Measurements from ENCODE around the gene PHB1. TPM values are rescaled to one million over a fixed set of nuclear protein-coding genes. Genes with fewer than 3 reads are reported as not detected.

PHB1 gene
- total and polyA plus RNA-seq, 2 of the 8 experiments (the other 6 are each of a cell fraction or from before 2014, with no cell fraction given), result 386 to 597 TPM

DNA sequence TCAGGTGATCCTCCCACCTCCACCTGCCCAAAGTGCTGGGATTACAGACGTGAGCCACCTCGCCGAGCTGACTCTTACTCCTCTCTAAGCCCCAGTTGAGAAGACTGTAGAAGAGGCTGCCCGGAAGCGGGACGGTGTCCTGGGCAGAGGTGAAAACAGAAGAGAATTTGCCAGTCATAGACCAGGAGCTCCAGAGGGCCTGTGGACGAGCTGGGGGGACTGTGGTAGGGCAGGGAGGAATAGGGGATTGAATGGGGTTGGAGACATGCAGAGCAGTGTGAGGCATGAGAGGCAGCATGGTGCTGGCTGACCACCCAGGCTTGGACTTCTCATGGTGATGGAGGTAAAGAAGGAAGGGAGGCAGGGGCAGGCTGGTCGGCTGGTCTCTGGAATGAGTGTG, 17.1 kb upstream of the PHB1 start:
- H3K9ac ChIP-seq (replicated peaks in 1 of 4; ENCODE audit: extremely low read depth in 1 of 4, low read depth in 3 of 4, low read length in 3 of 4), result no peak overlapping the region
- CTCF ChIA-PET (ENCODE audit: partially characterized antibody), result interaction anchor here (0.6 to 10.4 kb wide), 8 partner anchors 8 to 565 kb away, joined by 3 to 146 read pairs (median 4); no protein-coding TSS in a partner anchor

More for the DNA sequence above, 17.1 kb upstream of the PHB1 start:
- no peaks in the 10 kb centered on the region for H3K23me2 ChIP-seq (ENCODE audit: low read depth, low read length)
- H4K91ac ChIP-seq (replicated peaks; ENCODE audit: insufficient read length, low read length), result no peak overlapping the region
- H3K14ac ChIP-seq (ENCODE audit: insufficient read length), result no peak overlapping the region
- no peak overlapping the region for H3K4ac ChIP-seq (replicated peaks; ENCODE audit: insufficient read length, low read depth, low read length)
- no peak overlapping the region for H2BK20ac ChIP-seq (ENCODE audit: low read length)
- H3K9me3 ChIP-seq (ENCODE audit: insufficient read depth in 2 of 2, low read depth in 1 of 2, low read length in 1 of 2), result no peaks in the 10 kb centered on the region
- TF ChIP-seq SRF (IDR thresholded peaks at IDR 0.05; ENCODE audit: low read depth, low read length), result no peak
- TF ChIP-seq KDM5A (IDR thresholded peaks at IDR 0.05; ENCODE audit: low read length), result no peak
- TF ChIP-seq ASH2L (IDR thresholded peaks at IDR 0.05; ENCODE audit: low read length), result no peak
- TF ChIP-seq JUND (IDR thresholded peaks at IDR 0.05; ENCODE audit: low read length), result no peak
- no peak for TF ChIP-seq SP1 (IDR thresholded peaks at IDR 0.05; ENCODE audit: low read depth, low read length)
- TF ChIP-seq GTF2F1 (IDR thresholded peaks at IDR 0.05; ENCODE audit: borderline replicate concordance, low read depth, low read length), result no peak
- TF ChIP-seq, protein P1, sequence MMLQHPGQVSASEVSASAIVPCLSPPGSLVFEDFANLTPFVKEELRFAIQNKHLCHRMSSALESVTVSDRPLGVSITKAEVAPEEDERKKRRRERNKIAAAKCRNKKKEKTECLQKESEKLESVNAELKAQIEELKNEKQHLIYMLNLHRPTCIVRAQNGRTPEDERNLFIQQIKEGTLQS (IDR thresholded peaks at IDR 0.05; ENCODE audit: insufficient read depth, low read depth, low read length), result no peak
- TF ChIP-seq HDAC6 (IDR thresholded peaks at IDR 0.05; ENCODE audit: low read depth, low read length), result no peak
- no peak for TF ChIP-seq CBX5 (IDR thresholded peaks at IDR 0.05; ENCODE audit: low read depth, low read length)
- no peak overlapping the region for H3K4me2 ChIP-seq (ENCODE audit: insufficient read depth in 1 of 2, low read depth in 2 of 2, low read length in 2 of 2)
- H3K27ac ChIP-seq (ENCODE audit: low read depth, low read length), result no peak overlapping the region
- H3K36me3 ChIP-seq (ENCODE audit: control insufficient read depth in 2 of 4, insufficient read depth in 4 of 4, low read length in 3 of 4), result no peaks in the 10 kb centered on the region
- H2BK120ac ChIP-seq (replicated peaks; ENCODE audit: low read depth, low read length), result no peak overlapping the region
- H4K20me1 ChIP-seq (replicated peaks in 1 of 2; ENCODE audit: control insufficient read depth in 1 of 2, insufficient read depth in 2 of 2, low read length in 2 of 2), result no peaks in the 10 kb centered on the region
- no peak for FAIRE-seq
- H3K23ac ChIP-seq (ENCODE audit: insufficient read length), result no peak overlapping the region
- no peak overlapping the region for H2AFZ ChIP-seq (ENCODE audit: low read length)
- POLR2A ChIA-PET (ENCODE audit: partially characterized antibody), result no interaction called here
- no peak for DNase-seq (ENCODE audit: low read depth in 1 of 2, low spot score in 2 of 2)
- H2BK5ac ChIP-seq (ENCODE audit: low read depth, low read length), result no peak overlapping the region
- H3K56ac ChIP-seq (replicated peaks; ENCODE audit: insufficient read length, low read depth, low read length), result no peak overlapping the region
- H3K4me3 ChIP-seq (ENCODE audit: extremely low read depth in 1 of 4, insufficient read depth in 2 of 4, low read depth in 3 of 4, low read length in 4 of 4), result no peak overlapping the region
- H3K4me1 ChIP-seq (replicated peaks in 1 of 4; ENCODE audit: control insufficient read depth in 3 of 4, insufficient read depth in 4 of 4, low read length in 3 of 4), result peaks cover 0 to 9% (median 3%) of the 10 kb centered on the region in 4 experiments; a peak in 4 of 7 replicates
- no peak overlapping the region for H2BK15ac ChIP-seq (ENCODE audit: low read length)
- H3K27me3 ChIP-seq (replicated peaks in 1 of 4; ENCODE audit: control insufficient read depth in 3 of 4, extremely low read depth in 1 of 4, insufficient read depth in 3 of 4, low read length in 3 of 4), result peaks cover 0 to 2% (median 0%) of the 10 kb centered on the region in 4 experiments; a peak in 1 of 7 replicates
- H3K79me1 ChIP-seq (ENCODE audit: low read depth, low read length), result no peaks in the 10 kb centered on the region
- H2AK5ac ChIP-seq (ENCODE audit: low read depth, low read length), result no peak overlapping the region
- no peak overlapping the region for H3K18ac ChIP-seq (ENCODE audit: extremely low read depth, low read length)
- 82% methylated on average over 8 of the region's 8 CpGs; no CpG with 5 or more reads in 1 of the 2 experiments for WGBS, 2 experiments (ENCODE audit: extremely low coverage in 1 of 2, insufficient coverage in 1 of 2, insufficient read length in 1 of 2, insufficient replicate concordance in 2 of 2, low coverage in 1 of 2, low lambda C conversion rate in 2 of 2, missing lambda C conversion rate in 1 of 2)
- no peak overlapping the region for H4K5ac ChIP-seq (ENCODE audit: insufficient read length, low read depth, low read length)
- H4K8ac ChIP-seq (ENCODE audit: extremely low read depth, insufficient read depth, low read length), result no peak overlapping the region
- H3K79me2 ChIP-seq (ENCODE audit: control insufficient read depth in 1 of 2, insufficient read depth in 2 of 2, low read length in 2 of 2), result no peaks in the 10 kb centered on the region
- no peak overlapping the region for H2BK12ac ChIP-seq (ENCODE audit: low read depth, low read length)
